H9 (cell line): ENCODE measurements around the gene BCAS3. TPM values are rescaled to one million over a fixed set of nuclear protein-coding genes. Genes with fewer than 3 reads are reported as not detected.

Source experiments
- DNase-seq: peaks from one replicate; pipeline ENCODE4 v3.0.0-alpha.2; 2017
- H2AFZ ChIP-seq: one replicate; pipeline ENCODE4 v1.6.1; 2013; ENCODE audit warnings: mild to moderate bottlenecking, low read length, control low read depth, moderate library complexity
- H2AK5ac ChIP-seq: 2 replicates; pipeline ENCODE4 v1.6.1; 2013; ENCODE audit warnings: low read length, control low read depth, mixed read lengths; ENCODE audit not compliant: insufficient read length
- H2BK120ac ChIP-seq: one replicate; pipeline ENCODE4 v1.6.1; 2013; ENCODE audit warnings: low read depth, mild to moderate bottlenecking, low read length, control low read depth, inconsistent platforms; ENCODE audit not compliant: poor library complexity, severe bottlenecking
- H2BK12ac ChIP-seq: 2 replicates; pipeline ENCODE4 v1.6.1; 2013; ENCODE audit warnings: low read length, control low read depth, mixed read lengths, low read depth; ENCODE audit not compliant: insufficient read length
- H2BK15ac ChIP-seq: 2 replicates; pipeline ENCODE4 v1.6.1; 2013; ENCODE audit warnings: low read depth, low read length, control low read depth
- H2BK20ac ChIP-seq: one replicate; pipeline ENCODE4 v1.6.1; 2013; ENCODE audit warnings: low read depth, mild to moderate bottlenecking, low read length, control low read depth, inconsistent platforms; ENCODE audit not compliant: poor library complexity, severe bottlenecking
- H2BK5ac ChIP-seq: 2 replicates; pipeline ENCODE4 v1.6.1; 2013; ENCODE audit warnings: low read length, control low read depth, mixed read lengths; ENCODE audit not compliant: insufficient read length
- H3K14ac ChIP-seq: 2 replicates; pipeline ENCODE4 v1.6.1; 2013; ENCODE audit warnings: low read length, control low read depth; ENCODE audit not compliant: insufficient read depth
- H3K18ac ChIP-seq: 2 replicates; pipeline ENCODE4 v1.6.1; 2013; ENCODE audit warnings: low read depth, mild to moderate bottlenecking, mixed read lengths, low read length, control low read depth; ENCODE audit not compliant: insufficient read length
- H3K23ac ChIP-seq: 2 replicates; pipeline ENCODE4 v1.6.1; 2013; ENCODE audit warnings: low read length, control low read depth, mixed read lengths, low read depth; ENCODE audit not compliant: insufficient read length
- H3K23me2 ChIP-seq: 2 replicates; pipeline ENCODE4 v1.6.1; 2013; ENCODE audit warnings: low read depth, mild to moderate bottlenecking, mixed read lengths, low read length, control low read depth; ENCODE audit not compliant: insufficient read length, poor library complexity, severe bottlenecking
- H3K27ac ChIP-seq: 2 replicates; pipeline ENCODE4 v1.5.1; 2013; ENCODE audit warnings: low read length, control low read depth, mixed read lengths, low read depth; ENCODE audit not compliant: insufficient read length
- H3K27me3 ChIP-seq: 2 replicates; pipeline ENCODE4 v1.6.1; 2013; ENCODE audit warnings: low read length, control low read depth, inconsistent platforms; ENCODE audit not compliant: insufficient read depth
- H3K4ac ChIP-seq: 2 replicates; pipeline ENCODE4 v1.6.1; 2013; ENCODE audit warnings: low read depth, mild to moderate bottlenecking, control low read depth, inconsistent platforms, low read length, moderate library complexity
- H3K4me1 ChIP-seq: 2 replicates; pipeline ENCODE4 v1.6.1; 2013; ENCODE audit warnings: low read length, control low read depth, inconsistent platforms; ENCODE audit not compliant: insufficient read depth
- H3K4me2 ChIP-seq: 2 replicates; pipeline ENCODE4 v1.6.1; 2013; ENCODE audit warnings: low read length, control low read depth, mixed read lengths; ENCODE audit not compliant: insufficient read length, insufficient read depth
- H3K56ac ChIP-seq: 2 replicates; pipeline ENCODE4 v1.6.1; 2013; ENCODE audit warnings: low read depth, mild to moderate bottlenecking, mixed read lengths, low read length, control low read depth; ENCODE audit not compliant: insufficient read length
- H3K79me1 ChIP-seq: 2 replicates; pipeline ENCODE4 v1.6.1; 2013; ENCODE audit warnings: low read depth, mild to moderate bottlenecking, moderate library complexity, low read length, control low read depth, inconsistent platforms; ENCODE audit not compliant: insufficient read depth, poor library complexity, severe bottlenecking
- H3K79me2 ChIP-seq: 2 replicates; pipeline ENCODE4 v1.6.1; 2013; ENCODE audit warnings: low read length, control low read depth, inconsistent platforms; ENCODE audit not compliant: insufficient read depth
- H3K9ac ChIP-seq: 2 replicates; pipeline ENCODE4 v1.6.1; 2013; ENCODE audit warnings: low read length, control low read depth, mixed read lengths; ENCODE audit not compliant: insufficient read length; ENCODE audit errors: extremely low read depth
- H3K9me3 ChIP-seq: one replicate; pipeline ENCODE4 v1.6.1; 2013; ENCODE audit warnings: low read depth, low read length, inconsistent platforms; ENCODE audit not compliant: control insufficient read depth
- H3T11ph ChIP-seq: one replicate; pipeline ENCODE4 v1.6.1; 2013; ENCODE audit warnings: mild to moderate bottlenecking, low read length, control low read depth, inconsistent platforms
- H4K20me1 ChIP-seq: one replicate; pipeline ENCODE4 v1.6.1; 2013; ENCODE audit not compliant: control insufficient read depth, insufficient read length, insufficient read depth
- H4K5ac ChIP-seq: 2 replicates; pipeline ENCODE4 v1.6.1; 2013; ENCODE audit warnings: low read depth, mild to moderate bottlenecking, mixed read lengths, low read length, control low read depth; ENCODE audit not compliant: insufficient read length
- H4K8ac ChIP-seq: replicated peaks from 2 replicates; pipeline ENCODE4 v1.6.1; 2013; ENCODE audit warnings: low read length, control low read depth, mixed read lengths, low read depth; ENCODE audit not compliant: insufficient read length
- H4K91ac ChIP-seq: 2 replicates; pipeline ENCODE4 v1.6.1; 2013; ENCODE audit warnings: low read depth, mild to moderate bottlenecking, moderate library complexity, mixed read lengths, low read length, control low read depth; ENCODE audit not compliant: insufficient read length
- H3K27ac Mint-ChIP-seq, 3 experiments: 2 replicates in 2 of 3; 3 replicates in 1 of 3; pipeline ENCODE4 v1.8.0; 2020 to 2021; ENCODE audit warnings: mixed read lengths in 3 of 3, mild to moderate bottlenecking in 1 of 3, moderate library complexity in 1 of 3
- H3K27me3 Mint-ChIP-seq: 2 replicates; pipeline ENCODE4 v1.8.0; 2021; ENCODE audit warnings: low read depth, mild to moderate bottlenecking, moderate library complexity, mixed read lengths
- H3K36me3 Mint-ChIP-seq, 3 experiments: 2 replicates in 2 of 3; 3 replicates in 1 of 3; pipeline ENCODE4 v1.8.0; 2020 to 2021; ENCODE audit warnings: low read depth in 3 of 3, mixed read lengths in 3 of 3; ENCODE audit not compliant: insufficient read depth in 1 of 3
- H3K4me1 Mint-ChIP-seq, 2 experiments: 2 replicates each; pipeline ENCODE4 v1.8.0; 2020; ENCODE audit warnings: mixed read lengths in 2 of 2
- H3K4me3 Mint-ChIP-seq, 2 experiments: 2 replicates in 1 of 2; 3 replicates in 1 of 2; pipeline ENCODE4 v1.8.0; 2020 to 2021; ENCODE audit warnings: mild to moderate bottlenecking in 2 of 2, mixed read lengths in 2 of 2, moderate library complexity in 1 of 2
- H3K9me3 Mint-ChIP-seq, 2 experiments: 2 replicates in 1 of 2; 3 replicates in 1 of 2; pipeline ENCODE4 v1.8.0; 2020; ENCODE audit warnings: mild to moderate bottlenecking in 2 of 2, mixed read lengths in 2 of 2, moderate library complexity in 1 of 2
- CTCF ChIP-seq: fragments of 200-600 bp; sonication (generic); conservative IDR thresholded peaks from 3 replicates; pipeline ENCODE4 v1.8.0; 2021; ENCODE audit warnings: antibody characterized with exemption, mild to moderate bottlenecking
- WGBS: extraction: QIAGEN DNeasy Blood & Tissue Kit; methylation state at CpG from one replicate; pipeline ENCODE4 v1.1.7; 2013; ENCODE audit warnings: missing lambda C conversion rate, low lambda C conversion rate, mixed read lengths; ENCODE audit not compliant: insufficient read length; ENCODE audit errors: extremely low coverage; 5-methylcytosine and 5-hydroxymethylcytosine counted together
- total RNA-seq: library from RNA; stranded (reverse); gene quantifications from 2 replicates; pipeline ENCODE4 v1.2.1, GENCODE V29; 2021

The BCAS3 gene
- total RNA-seq, 1 experiment from 2014 or later: 22.4 TPM

GRCh38 chr17:60968266-60968665 lies 290.6 kb downstream of the BCAS3 start:
- H4K20me1 ChIP-seq: no peaks in the 10 kb centered on the region
- H3K27ac Mint-ChIP-seq: no peak overlapping the region
- TF ChIP-seq CTCF: no peak
- H3K79me2 ChIP-seq: no peaks in the 10 kb centered on the region
- H2BK12ac ChIP-seq: no peak overlapping the region
- no peaks in the 10 kb centered on the region for H3K4me1 ChIP-seq
- H4K8ac ChIP-seq: no peak overlapping the region
- WGBS: no CpG with 5 or more reads among the region's 2 CpGs
- H3K4ac ChIP-seq: no peak overlapping the region
- H3K4me3 Mint-ChIP-seq: no peak overlapping the region
- no peak overlapping the region for H2BK15ac ChIP-seq
- H3K23me2 ChIP-seq: no peaks in the 10 kb centered on the region
- no peak overlapping the region for H3K18ac ChIP-seq
- H3K27me3 ChIP-seq: no peaks in the 10 kb centered on the region
- no peak overlapping the region for H3K4me2 ChIP-seq
- H3K23ac ChIP-seq: no peak overlapping the region
- H3K36me3 Mint-ChIP-seq: peaks cover 0 to 22% (median 2%) of the 10 kb centered on the region in 3 experiments; a peak in 4 of 7 replicates
- no peaks in the 10 kb centered on the region for H3K79me1 ChIP-seq
- H3T11ph ChIP-seq: no peak overlapping the region
- H2BK5ac ChIP-seq: no peak overlapping the region
- no peak overlapping the region for H4K91ac ChIP-seq
- no peak overlapping the region for H2BK20ac ChIP-seq
- H3K27ac ChIP-seq: no peak overlapping the region
- H2AK5ac ChIP-seq: no peak overlapping the region
- peaks cover 3 to 8% of the 10 kb centered on the region in 2 experiments; a peak in 3 of 5 replicates for H3K9me3 Mint-ChIP-seq
- H3K9ac ChIP-seq: no peak overlapping the region
- no peak for DNase-seq
- H2BK120ac ChIP-seq: no peak overlapping the region
- H2AFZ ChIP-seq: no peak overlapping the region
- peaks cover 4 to 14% of the 10 kb centered on the region in 2 experiments for H3K4me1 Mint-ChIP-seq
- H3K14ac ChIP-seq: no peak overlapping the region
- no peaks in the 10 kb centered on the region for H3K9me3 ChIP-seq
- H3K27me3 Mint-ChIP-seq: no peaks in the 10 kb centered on the region
- no peak overlapping the region for H4K5ac ChIP-seq
- no peak overlapping the region for H3K56ac ChIP-seq
